T-cell (primary cell): ENCODE results near the gene MAP3K3. TPM values are rescaled to one million over a fixed set of nuclear protein-coding genes. Genes with fewer than 3 reads are reported as not detected.

ENCODE experiments used
- ATAC-seq, 4 experiments: fragments of 200-7000 bp in 3 of 4; fragments of 150-1000 bp in 1 of 4; cut with Tn5 transposase; replicated peaks in 1 of 4; 1 replicate in 3 of 4; 2 replicates in 1 of 4; pipeline ENCODE4 v1.10.0; 2021; ENCODE audit warnings: moderate library complexity in 3 of 4, mild to moderate bottlenecking in 2 of 4, moderate number of reproducible peaks in 1 of 4
- CTCF ChIA-PET, 2 donors: fragments of 300-600 bp; sonication (Branson Sonifier 250); formaldehyde crosslinking; loops; one replicate each; lab custom pipeline; 2022; ENCODE audit warnings: antibody characterized with exemption in 2 of 2; lab: Charles Lee
- POLR2A ChIA-PET, 2 donors: fragments of 300-600 bp; sonication (Branson Sonifier 250); formaldehyde crosslinking; loops; one replicate each; lab custom pipeline; 2022; ENCODE audit warnings: antibody characterized with exemption in 2 of 2; lab: Charles Lee
- DNase-seq, 35 experiments: peaks; one replicate each; pipeline versions ENCODE4 v3.0.0 to v3.0.0-alpha.2; 2013 to 2023
- H3K27ac ChIP-seq: one replicate; pipeline ENCODE4 v1.5.1; 2013; ENCODE audit warnings: low read length
- H3K27me3 ChIP-seq, 2 experiments: replicated peaks in 1 of 2; 1 replicate in 1 of 2; 2 replicates in 1 of 2; pipeline versions ENCODE4 v1.6.1 to v1.7.0; 2013; ENCODE audit warnings: low read length in 1 of 2, mixed read lengths in 1 of 2; ENCODE audit not compliant: control insufficient read depth in 2 of 2, insufficient read depth in 2 of 2; ENCODE audit errors: extremely low read depth in 1 of 2
- H3K36me3 ChIP-seq, 2 donors: 1 replicate in 1 of 2; 2 replicates in 1 of 2; pipeline versions ENCODE4 v1.6.1 to v1.7.0; 2013; ENCODE audit warnings: low read length in 1 of 2; ENCODE audit not compliant: control insufficient read depth in 2 of 2, insufficient read depth in 1 of 2; ENCODE audit errors: extremely low read depth in 1 of 2
- H3K4me1 ChIP-seq, 2 experiments: 1 replicate in 1 of 2; 2 replicates in 1 of 2; pipeline versions ENCODE4 v1.6.1 to v1.7.0; 2013; ENCODE audit warnings: low read length in 2 of 2, mixed read lengths in 1 of 2; ENCODE audit not compliant: insufficient read depth in 2 of 2, control insufficient read depth in 1 of 2; ENCODE audit errors: extremely low read depth in 1 of 2
- H3K4me3 ChIP-seq, 2 donors: 1 replicate in 1 of 2; 2 replicates in 1 of 2; pipeline versions ENCODE4 v1.5.1 to v1.7.0; 2013; ENCODE audit warnings: mild to moderate bottlenecking in 2 of 2, low read length in 1 of 2, moderate library complexity in 1 of 2; ENCODE audit not compliant: control insufficient read depth in 1 of 2; ENCODE audit errors: extremely low read depth in 1 of 2
- H3K9me3 ChIP-seq: 2 replicates; pipeline ENCODE4 v1.7.0; 2013
- H3K27ac Mint-ChIP-seq, 2 donors: one replicate each; pipeline ENCODE4 v1.8.0; 2020 to 2021; ENCODE audit warnings: mild to moderate bottlenecking in 2 of 2, mixed read lengths in 2 of 2
- H3K27me3 Mint-ChIP-seq, 2 donors: one replicate each; pipeline ENCODE4 v1.8.0; 2021 to 2022; ENCODE audit warnings: mixed read lengths in 2 of 2
- H3K36me3 Mint-ChIP-seq: one replicate; pipeline ENCODE4 v1.8.0; 2021; ENCODE audit warnings: mixed read lengths
- H3K4me1 Mint-ChIP-seq, 3 donors: one replicate each; pipeline ENCODE4 v1.8.0; 2020 to 2022; ENCODE audit warnings: mixed read lengths in 3 of 3, mild to moderate bottlenecking in 1 of 3
- H3K4me3 Mint-ChIP-seq, 3 donors: one replicate each; pipeline ENCODE4 v1.8.0; 2020 to 2022; ENCODE audit warnings: mild to moderate bottlenecking in 3 of 3, mixed read lengths in 3 of 3, moderate library complexity in 3 of 3
- H3K9me3 Mint-ChIP-seq, 3 donors: one replicate each; pipeline ENCODE4 v1.8.0; 2020 to 2022; ENCODE audit warnings: mixed read lengths in 3 of 3
- WGBS: methylation state at CpG from one replicate; pipeline ENCODE4 v1.1.5; 2013; ENCODE audit warnings: missing lambda C conversion rate; ENCODE audit not compliant: insufficient coverage; 5-methylcytosine and 5-hydroxymethylcytosine counted together
- total RNA-seq, 35 experiments: library from RNA in 6 of 35; stranded (reverse) in 6 of 35; fragments of 120-200 nt in 1 of 35; gene quantifications; one replicate each; pipeline versions ENCODE4 v1.2.1 to v1.2.4 and lab custom pipeline; 2013 to 2026

MAP3K3 gene
- total RNA-seq, 5 donors from 2014 or later (not counting 1 experiment from before 2014, with no cell fraction given): 71.0 to 91.1 (median 85.4) TPM

DNA sequence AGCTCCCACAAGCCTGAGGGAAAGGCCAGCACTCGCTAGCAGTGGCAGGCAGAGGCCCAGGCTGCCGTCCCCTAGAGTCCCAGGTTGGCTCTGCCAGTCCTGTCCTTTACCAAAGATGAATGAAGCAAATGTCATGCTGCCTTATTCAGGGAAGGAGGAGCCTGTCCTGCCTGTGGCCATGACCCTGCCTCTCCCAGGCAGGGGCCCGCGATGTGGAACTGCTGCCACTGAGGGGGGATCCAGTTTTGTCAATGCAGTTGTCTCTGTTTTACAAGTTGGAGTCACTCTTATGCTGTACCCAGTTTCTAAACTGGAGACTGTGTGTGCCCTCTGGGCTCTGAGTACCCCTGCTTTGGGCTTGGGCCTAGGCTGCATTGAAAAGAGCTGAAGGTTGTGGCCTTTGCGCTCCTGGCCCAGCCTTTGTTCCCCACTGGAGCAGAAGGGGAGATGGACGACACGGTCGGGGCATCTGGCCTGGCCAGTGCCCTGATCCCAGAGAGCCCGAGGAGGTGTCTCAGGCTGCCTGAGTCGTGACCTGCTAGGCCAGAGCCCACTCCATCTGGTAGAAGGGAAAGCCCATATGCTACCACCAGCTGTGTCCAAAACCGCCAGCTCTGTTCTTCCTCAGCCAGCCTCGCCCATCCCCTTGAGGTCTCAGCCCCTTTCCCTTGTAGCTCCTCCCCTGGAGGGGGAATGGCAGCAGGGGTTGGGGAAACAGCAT, 72.2 kb downstream of the MAP3K3 start:
- Histone ChIP-seq H3K9me3 (no peaks in the 10 kb centered on the region), H3K4me3 (no peak overlapping the region), H3K27me3 (no peaks in the 10 kb centered on the region), H3K4me1 (peaks cover 32 to 56% of the 10 kb centered on the region in 2 experiments), H3K36me3 (peaks cover 21 to 83% of the 10 kb centered on the region in 2 donors), H3K27ac (peak overlapping the region; percentile 86)
- Mint-ChIP-seq H3K9me3 (no peaks in the 10 kb centered on the region), H3K36me3 (peaks cover 53% of the 10 kb centered on the region), H3K4me3 (peak overlapping the region; percentile 95 to 98 (median 96)), H3K27me3 (no peaks in the 10 kb centered on the region), H3K27ac (peak overlapping the region; percentile 85 to 99), H3K4me1 (peaks cover 54 to 61% (median 58%) of the 10 kb centered on the region in 3 donors)
- ATAC-seq (no peak), DNase-seq (peak in 11 of 35 experiments; percentile 15 to 47 (median 25))
- CTCF ChIA-PET: interaction anchor here (0.6 to 6.6 kb wide), 4 partner anchors 16 to 81 kb away, joined by 4 to 70 read pairs (median 38); no protein-coding TSS in a partner anchor
- 98% methylated on average over 8 of the region's 12 CpGs for WGBS
- POLR2A ChIA-PET: interaction anchor here (0.6 to 1.8 kb wide), 11 partner anchors 8 to 371 kb away, joined by 3 to 9 read pairs (median 7); no protein-coding TSS in a partner anchor

- Mint-ChIP-seq H3K27me3 (no peaks in the 10 kb centered on the region), H3K9me3 (no peaks in the 10 kb centered on the region), H3K36me3 (peaks cover 47% of the 10 kb centered on the region), H3K4me3 (peak overlapping the region; percentile 95 to 98 (median 96)), H3K4me1 (peaks cover 54 to 61% (median 58%) of the 10 kb centered on the region in 3 donors), H3K27ac (peak overlapping the region; percentile 85 to 99)
- peak in 10 of 35 experiments; percentile 11 to 47 (median 26) for DNase-seq
- Histone ChIP-seq H3K27ac (peak overlapping the region; percentile 86), H3K4me1 (peaks cover 32 to 56% of the 10 kb centered on the region in 2 experiments), H3K9me3 (no peaks in the 10 kb centered on the region), H3K27me3 (no peaks in the 10 kb centered on the region), H3K36me3 (peaks cover 21 to 75% of the 10 kb centered on the region in 2 donors), H3K4me3 (peak overlapping the region in 1 of 2 donors; percentile 2)
- WGBS: 65% methylated on average over 4 of the region's 15 CpGs
- ChIA-PET CTCF (interaction anchor here (0.6 to 6.6 kb wide), 5 partner anchors 15 to 80 kb away, joined by 3 to 70 read pairs (median 9); no protein-coding TSS in a partner anchor), POLR2A (interaction anchor here (0.6 to 1.7 kb wide), 9 partner anchors 8 to 372 kb away, joined by 3 to 9 read pairs (median 7); no protein-coding TSS in a partner anchor)
- ATAC-seq: no peak
Observed at GRCh38 chr17:63694950-63695773, 72.9 kb downstream of the MAP3K3 start.

GRCh38 chr17:63695889-63696288, 73.7 kb downstream of the MAP3K3 start:
- peak overlapping the region; percentile 95 to 99 for H3K27ac Mint-ChIP-seq
- Histone ChIP-seq H3K9me3 (no peaks in the 10 kb centered on the region), H3K27me3 (no peaks in the 10 kb centered on the region), H3K4me1 (peaks cover 32 to 61% of the 10 kb centered on the region in 2 experiments), H3K27ac (peak overlapping the region; percentile 86), H3K36me3 (peaks cover 16 to 68% of the 10 kb centered on the region in 2 donors), H3K4me3 (peak overlapping the region in 1 of 2 donors; percentile 98)
- ATAC-seq (no peak), DNase-seq (peak in 4 of 35 experiments; percentile 11 to 43 (median 26))
- WGBS: 90% methylated on average over 3 of the region's 6 CpGs
- H3K4me3 Mint-ChIP-seq: peak overlapping the region; percentile 95 to 98 (median 96)
- H3K9me3 Mint-ChIP-seq: no peaks in the 10 kb centered on the region
- no peaks in the 10 kb centered on the region for H3K27me3 Mint-ChIP-seq
- ChIA-PET CTCF (interaction anchor here (6.2 to 6.6 kb wide), 2 partner anchors 14 to 15 kb away, joined by 66 to 70 read pairs; no protein-coding TSS in a partner anchor), POLR2A (no interaction called here)
- H3K4me1 Mint-ChIP-seq: peaks cover 54 to 61% (median 58%) of the 10 kb centered on the region in 3 donors
- H3K36me3 Mint-ChIP-seq: peaks cover 40% of the 10 kb centered on the region

DNA sequence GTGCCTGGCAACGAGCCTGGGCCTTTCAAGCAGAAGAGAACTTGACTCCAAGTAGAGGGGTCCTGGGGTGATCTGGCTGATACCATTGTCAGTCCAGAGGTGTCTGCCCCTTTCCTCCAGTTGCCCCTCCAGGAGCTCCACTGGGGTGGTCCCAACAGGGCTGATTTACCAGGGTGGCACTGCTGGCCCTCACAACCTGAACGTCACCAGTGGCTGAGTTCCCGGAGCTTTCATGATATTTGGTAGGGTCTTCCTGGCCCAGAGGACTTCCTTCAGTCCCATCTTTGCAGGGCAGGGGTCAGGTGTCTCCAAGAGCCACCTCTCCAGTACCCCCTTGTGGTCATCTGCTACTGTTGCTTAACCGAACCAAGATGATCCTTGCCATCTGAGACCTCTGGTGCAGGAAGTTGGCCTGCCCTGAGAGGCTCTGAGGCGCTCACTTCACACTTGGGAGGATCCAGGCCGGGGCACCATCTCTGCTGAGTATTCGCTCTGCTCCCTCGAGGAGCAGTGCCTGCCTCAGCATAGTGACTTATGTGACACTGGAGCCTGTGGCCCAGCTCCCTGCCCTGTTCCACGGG, 74.3 kb downstream of the MAP3K3 start:
- H3K4me1 Mint-ChIP-seq: peaks cover 57 to 66% (median 61%) of the 10 kb centered on the region in 3 donors
- ChIA-PET CTCF (interaction anchor here (0.8 to 6.6 kb wide), 5 partner anchors 11 to 77 kb away, joined by 3 to 70 read pairs (median 24); partner anchors contain the start of gene CCDC47 (in 1 of the 2)), POLR2A (interaction anchor here (0.5 to 3.1 kb wide), 4 partner anchors 12 to 249 kb away, joined by 3 to 41 read pairs (median 4); no protein-coding TSS in a partner anchor)
- Histone ChIP-seq H3K4me1 (peaks cover 32 to 67% of the 10 kb centered on the region in 2 experiments), H3K4me3 (peak overlapping the region; percentile 64 to 98), H3K36me3 (peaks cover 14 to 62% of the 10 kb centered on the region in 2 donors), H3K9me3 (no peaks in the 10 kb centered on the region), H3K27me3 (no peaks in the 10 kb centered on the region), H3K27ac (peak overlapping the region; percentile 86)
- no peak for ATAC-seq
- H3K27ac Mint-ChIP-seq: peak overlapping the region; percentile 95 to 99
- no peaks in the 10 kb centered on the region for H3K9me3 Mint-ChIP-seq
- H3K27me3 Mint-ChIP-seq: no peaks in the 10 kb centered on the region
- peak overlapping the region; percentile 95 to 98 (median 96) for H3K4me3 Mint-ChIP-seq
- peaks cover 36% of the 10 kb centered on the region for H3K36me3 Mint-ChIP-seq
- DNase-seq: peak in 24 of 35 experiments; percentile 20 to 72 (median 44)
- 18% methylated on average over 9 of the region's 9 CpGs for WGBS

DNA sequence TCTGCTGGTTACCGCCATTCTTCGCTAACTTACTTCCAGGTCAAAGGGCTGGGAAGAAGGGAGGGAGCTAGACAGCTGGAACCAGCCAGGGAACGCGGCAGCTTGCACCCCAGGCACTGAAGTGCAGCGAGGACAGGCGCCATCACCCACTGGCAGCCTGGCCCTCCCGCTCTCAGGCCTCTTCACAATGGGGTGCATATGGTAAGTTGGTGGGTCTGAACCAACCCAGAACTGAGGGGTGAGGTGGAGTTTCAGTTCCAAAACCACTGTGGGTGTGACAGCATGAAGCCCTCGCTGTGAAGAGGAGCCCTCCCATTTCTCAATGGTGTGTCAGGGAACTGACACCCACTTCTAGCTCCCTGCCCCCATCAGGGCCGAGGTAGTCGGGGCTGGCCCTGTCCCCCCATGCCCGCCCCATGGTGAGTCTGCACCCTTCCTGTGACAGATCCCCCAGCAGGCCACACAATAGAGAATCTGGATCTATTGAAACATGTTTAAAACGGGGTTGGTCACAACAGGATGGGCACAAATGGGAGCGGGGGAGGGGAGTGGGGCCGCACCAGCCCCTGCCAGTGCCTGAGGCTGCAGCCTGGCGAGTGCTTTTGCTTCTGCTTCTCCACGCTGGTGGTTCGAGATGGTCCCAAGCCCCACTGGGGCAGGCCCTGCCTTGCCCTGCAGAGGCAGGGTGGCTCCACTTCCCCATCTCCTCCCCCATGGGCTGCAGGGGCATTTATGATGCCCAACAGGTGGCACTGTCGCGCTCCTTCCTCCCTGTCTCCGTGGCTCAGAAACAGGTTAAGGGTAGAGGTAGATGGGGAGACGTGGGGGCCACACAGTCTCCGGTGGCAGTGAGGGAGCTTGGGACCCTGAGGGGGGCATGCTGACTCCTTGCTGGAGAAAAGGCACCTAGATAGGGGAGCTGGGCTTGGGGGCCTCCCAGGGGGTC, 75.4 kb downstream of the MAP3K3 start:
- POLR2A ChIA-PET: interaction anchor here (0.6 to 3.1 kb wide), 7 partner anchors 10 to 250 kb away, joined by 3 to 41 read pairs (median 4); partner anchors contain the start of gene STRADA (in 1 of the 2)
- H3K4me1 Mint-ChIP-seq: peaks cover 60 to 72% (median 69%) of the 10 kb centered on the region in 3 donors

More for the DNA sequence above, 75.4 kb downstream of the MAP3K3 start:
- H3K9me3 Mint-ChIP-seq: no peaks in the 10 kb centered on the region
- H3K36me3 ChIP-seq: peaks cover 14 to 52% of the 10 kb centered on the region in 2 donors
- H3K4me3 ChIP-seq: peak overlapping the region; percentile 64 to 98
- 10% methylated on average over 14 of the region's 22 CpGs for WGBS
- DNase-seq (peak; percentile 73 to 93 (median 86)), ATAC-seq (peak; percentile 10 to 28 (median 10))
- peaks cover 36% of the 10 kb centered on the region for H3K36me3 Mint-ChIP-seq
- peak overlapping the region; percentile 86 for H3K27ac ChIP-seq
- peak overlapping the region; percentile 95 to 98 (median 96) for H3K4me3 Mint-ChIP-seq
- no peaks in the 10 kb centered on the region for H3K27me3 ChIP-seq
- H3K4me1 ChIP-seq: peaks cover 37 to 77% of the 10 kb centered on the region in 2 experiments
- CTCF ChIA-PET: interaction anchor here (0.5 to 6.6 kb wide), 10 partner anchors 9 to 808 kb away, joined by 3 to 70 read pairs (median 4); partner anchors contain the start of genes CCDC47 (in 1 of the 2) and DDX5 (in 1 of the 2)
- no peaks in the 10 kb centered on the region for H3K27me3 Mint-ChIP-seq
- peak overlapping the region; percentile 95 to 99 for H3K27ac Mint-ChIP-seq
- H3K9me3 ChIP-seq: no peaks in the 10 kb centered on the region
